ENCODE results near the gene DAB1.

Gene DAB1

DNA sequence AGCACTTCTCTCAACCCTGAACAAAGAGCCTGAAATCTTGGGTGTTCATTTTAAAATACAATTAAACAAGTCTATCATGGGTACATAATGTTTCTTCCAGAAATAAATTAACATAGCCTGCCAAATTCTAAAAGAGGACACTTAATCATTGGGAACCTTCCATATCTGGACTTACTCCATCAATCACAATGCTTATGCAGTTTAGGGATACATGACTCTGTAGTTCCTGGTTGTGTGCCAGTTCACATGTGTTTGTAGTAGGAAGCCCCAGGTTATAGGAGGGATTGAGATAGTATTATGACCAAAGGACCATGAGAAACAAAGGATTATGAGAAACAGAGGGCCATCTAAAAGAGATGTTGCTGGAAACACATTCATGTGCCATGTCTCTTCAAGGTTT lies 19.1 kb upstream of the DAB1 start:
- Histone ChIP-seq H3K4me3 (ENCODE audit: low read length) (no peak overlapping the region), H3K9me3 (ENCODE audit: control insufficient read depth, insufficient read depth, low read length) (no peaks in the 10 kb centered on the region), H3K4me2 (ENCODE audit: low read length) (no peak overlapping the region), H3K36me3 (ENCODE audit: control insufficient read depth, low read length) (no peaks in the 10 kb centered on the region), H3F3A (ENCODE audit: control insufficient read depth, insufficient read depth) (no peaks in the 10 kb centered on the region), H3K9me2 (replicated peaks; ENCODE audit: control insufficient read depth, low read length) (no peaks in the 10 kb centered on the region), H3K4me1 (ENCODE audit: control insufficient read depth, low read length) (no peaks in the 10 kb centered on the region), H3K79me2 (ENCODE audit: control insufficient read depth, low read length) (no peaks in the 10 kb centered on the region), H3K27me3 (ENCODE audit: control insufficient read depth, low read length) (no peaks in the 10 kb centered on the region), H4K20me1 (ENCODE audit: control insufficient read depth, insufficient read depth, low read depth, low read length) (no peaks in the 10 kb centered on the region), H3K27ac (ENCODE audit: low read depth, low read length) (no peak overlapping the region)
- TF ChIP-seq EZH2phosphoT487 (IDR thresholded peaks at IDR 0.05; ENCODE audit: borderline replicate concordance, low read length): no peak

GRCh38 chr1:57440096-57440495 lies 16.2 kb upstream of the DAB1 start:
- no peaks in the 10 kb centered on the region for H3K4me1 ChIP-seq (ENCODE audit: control insufficient read depth, low read length)
- no peaks in the 10 kb centered on the region for H3K27me3 ChIP-seq (ENCODE audit: control insufficient read depth, low read length)
- TF ChIP-seq, protein P1, sequence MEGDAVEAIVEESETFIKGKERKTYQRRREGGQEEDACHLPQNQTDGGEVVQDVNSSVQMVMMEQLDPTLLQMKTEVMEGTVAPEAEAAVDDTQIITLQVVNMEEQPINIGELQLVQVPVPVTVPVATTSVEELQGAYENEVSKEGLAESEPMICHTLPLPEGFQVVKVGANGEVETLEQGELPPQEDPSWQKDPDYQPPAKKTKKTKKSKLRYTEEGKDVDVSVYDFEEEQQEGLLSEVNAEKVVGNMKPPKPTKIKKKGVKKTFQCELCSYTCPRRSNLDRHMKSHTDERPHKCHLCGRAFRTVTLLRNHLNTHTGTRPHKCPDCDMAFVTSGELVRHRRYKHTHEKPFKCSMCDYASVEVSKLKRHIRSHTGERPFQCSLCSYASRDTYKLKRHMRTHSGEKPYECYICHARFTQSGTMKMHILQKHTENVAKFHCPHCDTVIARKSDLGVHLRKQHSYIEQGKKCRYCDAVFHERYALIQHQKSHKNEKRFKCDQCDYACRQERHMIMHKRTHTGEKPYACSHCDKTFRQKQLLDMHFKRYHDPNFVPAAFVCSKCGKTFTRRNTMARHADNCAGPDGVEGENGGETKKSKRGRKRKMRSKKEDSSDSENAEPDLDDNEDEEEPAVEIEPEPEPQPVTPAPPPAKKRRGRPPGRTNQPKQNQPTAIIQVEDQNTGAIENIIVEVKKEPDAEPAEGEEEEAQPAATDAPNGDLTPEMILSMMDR (IDR thresholded peaks at IDR 0.05; ENCODE audit: low read depth, low read length, poor library complexity, severe bottlenecking): no peak
- TF ChIP-seq EZH2phosphoT487 (IDR thresholded peaks at IDR 0.05; ENCODE audit: borderline replicate concordance, low read length): no peak
- no peaks in the 10 kb centered on the region for H3K9me3 ChIP-seq (ENCODE audit: control insufficient read depth, insufficient read depth, low read length)
- no peaks in the 10 kb centered on the region for H4K20me1 ChIP-seq (ENCODE audit: control insufficient read depth, insufficient read depth, low read depth, low read length)
- no peak overlapping the region for H3K27ac ChIP-seq (ENCODE audit: low read depth, low read length)
- H3K36me3 ChIP-seq (ENCODE audit: control insufficient read depth, low read length): no peaks in the 10 kb centered on the region
- no peak overlapping the region for H3K4me2 ChIP-seq (ENCODE audit: low read length)
- H3K9me2 ChIP-seq (replicated peaks; ENCODE audit: control insufficient read depth, low read length): no peaks in the 10 kb centered on the region
- H3F3A ChIP-seq (ENCODE audit: control insufficient read depth, insufficient read depth): no peaks in the 10 kb centered on the region
- H3K79me2 ChIP-seq (ENCODE audit: control insufficient read depth, low read length): no peaks in the 10 kb centered on the region
- no peak overlapping the region for H3K4me3 ChIP-seq (ENCODE audit: low read length)

GRCh38 chr1:57431400-57431799 lies 7.5 kb upstream of the DAB1 start:
- Histone ChIP-seq H3K4me1 (ENCODE audit: control insufficient read depth, low read length) (no peaks in the 10 kb centered on the region), H3K27ac (ENCODE audit: low read depth, low read length) (no peak overlapping the region), H3F3A (ENCODE audit: control insufficient read depth, insufficient read depth) (no peaks in the 10 kb centered on the region), H3K36me3 (ENCODE audit: control insufficient read depth, low read length) (no peaks in the 10 kb centered on the region), H3K4me3 (ENCODE audit: low read length) (no peak overlapping the region), H3K9me3 (ENCODE audit: control insufficient read depth, insufficient read depth, low read length) (no peaks in the 10 kb centered on the region), H3K9me2 (replicated peaks; ENCODE audit: control insufficient read depth, low read length) (no peaks in the 10 kb centered on the region), H3K4me2 (ENCODE audit: low read length) (no peak overlapping the region), H3K79me2 (ENCODE audit: control insufficient read depth, low read length) (no peaks in the 10 kb centered on the region), H3K27me3 (ENCODE audit: control insufficient read depth, low read length) (no peaks in the 10 kb centered on the region), H4K20me1 (ENCODE audit: control insufficient read depth, insufficient read depth, low read depth, low read length) (no peaks in the 10 kb centered on the region)
- no peak for TF ChIP-seq EZH2phosphoT487 (IDR thresholded peaks at IDR 0.05; ENCODE audit: borderline replicate concordance, low read length)
- TF ChIP-seq, protein P1 (IDR thresholded peaks at IDR 0.05; ENCODE audit: low read depth, low read length, poor library complexity, severe bottlenecking): no peak

GRCh38 chr1:57424231-57425027 lies 569 bp upstream of the DAB1 start:
- Histone ChIP-seq H3K27ac (ENCODE audit: low read depth, low read length) (no peak overlapping the region), H3K9me2 (replicated peaks; ENCODE audit: control insufficient read depth, low read length) (no peaks in the 10 kb centered on the region), H3K27me3 (ENCODE audit: control insufficient read depth, low read length) (no peaks in the 10 kb centered on the region), H3K4me1 (ENCODE audit: control insufficient read depth, low read length) (no peaks in the 10 kb centered on the region), H4K20me1 (ENCODE audit: control insufficient read depth, insufficient read depth, low read depth, low read length) (no peaks in the 10 kb centered on the region), H3F3A (ENCODE audit: control insufficient read depth, insufficient read depth) (no peaks in the 10 kb centered on the region), H3K79me2 (ENCODE audit: control insufficient read depth, low read length) (no peaks in the 10 kb centered on the region), H3K36me3 (ENCODE audit: control insufficient read depth, low read length) (no peaks in the 10 kb centered on the region), H3K4me2 (ENCODE audit: low read length) (no peak overlapping the region), H3K4me3 (ENCODE audit: low read length) (no peak overlapping the region), H3K9me3 (ENCODE audit: control insufficient read depth, insufficient read depth, low read length) (peaks cover 5% of the 10 kb centered on the region; the same call in 1 of the 2 replicates)
- no peak for TF ChIP-seq EZH2phosphoT487 (IDR thresholded peaks at IDR 0.05; ENCODE audit: borderline replicate concordance, low read length)
- TF ChIP-seq, protein P1 (IDR thresholded peaks at IDR 0.05; ENCODE audit: low read depth, low read length, poor library complexity, severe bottlenecking): no peak

All from DOHH2 (cell line).